Measurements from ENCODE around the gene SCN5A.

SCN5A gene

DNA sequence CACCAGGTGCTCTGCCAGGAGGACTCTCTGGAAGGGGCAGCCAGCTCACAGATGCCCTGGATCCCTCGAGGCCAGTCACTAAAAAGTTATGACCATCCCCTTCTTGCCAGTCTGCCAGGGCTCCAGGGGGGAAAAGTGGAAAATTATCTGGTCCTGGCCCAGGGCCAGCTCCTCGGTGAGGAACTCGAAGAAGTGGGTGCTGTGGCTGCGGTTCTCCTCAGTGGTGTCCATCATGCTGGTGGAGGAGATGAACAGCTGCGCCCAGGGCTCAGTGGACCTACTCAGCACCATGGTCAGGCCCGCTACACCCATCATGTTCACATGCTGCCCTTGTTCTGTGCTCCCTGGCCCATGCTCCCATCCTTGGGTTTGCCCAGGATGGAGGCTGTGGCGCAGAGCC is 134.1 kb downstream of the SCN5A start:
- TF ChIP-seq, protein P1, sequence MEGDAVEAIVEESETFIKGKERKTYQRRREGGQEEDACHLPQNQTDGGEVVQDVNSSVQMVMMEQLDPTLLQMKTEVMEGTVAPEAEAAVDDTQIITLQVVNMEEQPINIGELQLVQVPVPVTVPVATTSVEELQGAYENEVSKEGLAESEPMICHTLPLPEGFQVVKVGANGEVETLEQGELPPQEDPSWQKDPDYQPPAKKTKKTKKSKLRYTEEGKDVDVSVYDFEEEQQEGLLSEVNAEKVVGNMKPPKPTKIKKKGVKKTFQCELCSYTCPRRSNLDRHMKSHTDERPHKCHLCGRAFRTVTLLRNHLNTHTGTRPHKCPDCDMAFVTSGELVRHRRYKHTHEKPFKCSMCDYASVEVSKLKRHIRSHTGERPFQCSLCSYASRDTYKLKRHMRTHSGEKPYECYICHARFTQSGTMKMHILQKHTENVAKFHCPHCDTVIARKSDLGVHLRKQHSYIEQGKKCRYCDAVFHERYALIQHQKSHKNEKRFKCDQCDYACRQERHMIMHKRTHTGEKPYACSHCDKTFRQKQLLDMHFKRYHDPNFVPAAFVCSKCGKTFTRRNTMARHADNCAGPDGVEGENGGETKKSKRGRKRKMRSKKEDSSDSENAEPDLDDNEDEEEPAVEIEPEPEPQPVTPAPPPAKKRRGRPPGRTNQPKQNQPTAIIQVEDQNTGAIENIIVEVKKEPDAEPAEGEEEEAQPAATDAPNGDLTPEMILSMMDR (IDR thresholded peaks at IDR 0.05; ENCODE audit: low read length, missing control alignments): no peak
- no peak overlapping the region for H3K4me3 ChIP-seq (replicated peaks; ENCODE audit: low read depth, low read length)
- no peak for DNase-seq (ENCODE audit: low read depth)

DNA sequence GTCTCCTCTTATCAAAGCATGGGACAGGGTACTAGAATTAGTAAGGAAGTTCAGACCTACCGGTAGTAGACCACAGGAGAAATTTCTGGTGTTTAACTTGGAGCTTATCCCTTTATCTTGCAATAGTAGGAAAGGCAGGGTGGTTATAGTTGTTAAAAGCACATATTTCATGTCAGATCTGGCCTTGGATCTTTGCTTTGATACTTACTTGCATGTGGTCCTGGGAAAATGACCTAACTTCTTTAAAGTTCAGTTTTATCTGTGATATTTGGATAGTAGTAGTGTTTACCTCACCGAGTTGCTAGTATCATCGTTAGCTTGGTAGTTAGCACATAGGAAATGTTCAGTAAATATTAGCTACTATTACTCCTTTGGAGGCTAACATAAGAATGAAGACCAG is 137.9 kb downstream of the SCN5A start:
- TF ChIP-seq, protein P1 (IDR thresholded peaks at IDR 0.05; ENCODE audit: low read length, missing control alignments): no peak
- no peak overlapping the region for H3K4me3 ChIP-seq (replicated peaks; ENCODE audit: low read depth, low read length)
- no peak for DNase-seq (ENCODE audit: low read depth)

DNA sequence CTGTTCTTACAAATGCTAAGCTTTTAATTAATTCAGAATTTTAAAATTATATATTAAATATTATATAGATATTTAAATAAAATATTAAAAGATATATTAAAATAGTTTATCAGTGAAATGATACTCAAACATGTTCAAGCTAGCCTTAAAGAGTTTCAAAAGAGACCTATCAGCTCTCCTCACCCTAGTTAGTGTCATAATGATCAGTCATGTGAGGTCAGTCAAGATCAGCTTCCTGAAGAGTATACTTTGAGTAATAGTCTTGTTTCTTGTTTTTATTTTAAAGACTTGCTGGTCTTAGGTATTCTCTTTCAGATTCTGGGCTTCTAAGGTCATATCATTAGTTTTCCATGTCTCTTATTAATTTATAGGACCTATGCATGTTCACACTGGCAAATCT is 138.9 kb downstream of the SCN5A start:
- TF ChIP-seq, protein P1 (IDR thresholded peaks at IDR 0.05; ENCODE audit: low read length, missing control alignments): no peak
- H3K4me3 ChIP-seq (replicated peaks; ENCODE audit: low read depth, low read length): no peak overlapping the region
- no peak for DNase-seq (ENCODE audit: low read depth)

DNA sequence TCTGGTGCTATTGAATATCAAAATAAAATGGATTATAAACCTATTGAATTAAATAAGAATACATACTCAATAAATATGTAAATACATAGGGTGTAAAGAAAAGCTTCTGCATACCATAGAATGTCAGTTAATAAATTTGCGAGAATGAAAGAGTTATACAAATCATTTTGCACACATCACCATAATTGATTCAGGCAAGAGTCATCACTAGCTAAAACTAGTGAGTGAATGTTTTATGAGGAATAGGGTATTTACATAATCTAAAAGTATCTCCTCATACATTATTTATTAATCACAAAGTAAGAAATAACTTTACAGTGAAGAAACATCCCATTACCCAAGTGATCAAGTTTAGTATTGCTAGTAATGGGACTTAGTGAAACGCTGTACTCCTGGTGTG is 139.8 kb downstream of the SCN5A start:
- TF ChIP-seq, protein P1 (IDR thresholded peaks at IDR 0.05; ENCODE audit: low read length, missing control alignments): no peak
- H3K4me3 ChIP-seq (replicated peaks; ENCODE audit: low read depth, low read length): no peak overlapping the region

DNA sequence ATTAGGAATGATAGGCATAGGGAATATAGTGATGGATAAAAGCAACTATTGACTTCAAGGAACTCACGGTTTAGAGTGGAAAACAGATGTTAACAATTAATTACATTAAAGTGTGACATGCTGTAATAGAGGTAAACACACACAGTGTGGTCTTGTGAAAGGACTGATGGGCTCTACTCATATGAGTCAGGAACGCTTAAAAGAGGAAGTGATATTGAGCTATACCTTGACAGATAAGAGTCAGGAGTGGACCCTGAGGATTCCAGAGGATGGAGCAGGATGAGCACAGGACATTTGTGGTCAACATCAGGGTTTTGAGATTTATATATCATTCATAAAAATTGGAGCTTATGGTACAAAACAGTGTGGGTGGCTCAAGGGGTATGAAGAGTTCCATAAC is 142.4 kb downstream of the SCN5A start:
- no peak overlapping the region for H3K4me3 ChIP-seq (replicated peaks; ENCODE audit: low read depth, low read length)
- TF ChIP-seq, protein P1 (IDR thresholded peaks at IDR 0.05; ENCODE audit: low read length, missing control alignments): no peak
- DNase-seq (ENCODE audit: low read depth): no peak

More for the DNA sequence above, 139.8 kb downstream of the SCN5A start:
- DNase-seq (ENCODE audit: low read depth): no peak

DNA sequence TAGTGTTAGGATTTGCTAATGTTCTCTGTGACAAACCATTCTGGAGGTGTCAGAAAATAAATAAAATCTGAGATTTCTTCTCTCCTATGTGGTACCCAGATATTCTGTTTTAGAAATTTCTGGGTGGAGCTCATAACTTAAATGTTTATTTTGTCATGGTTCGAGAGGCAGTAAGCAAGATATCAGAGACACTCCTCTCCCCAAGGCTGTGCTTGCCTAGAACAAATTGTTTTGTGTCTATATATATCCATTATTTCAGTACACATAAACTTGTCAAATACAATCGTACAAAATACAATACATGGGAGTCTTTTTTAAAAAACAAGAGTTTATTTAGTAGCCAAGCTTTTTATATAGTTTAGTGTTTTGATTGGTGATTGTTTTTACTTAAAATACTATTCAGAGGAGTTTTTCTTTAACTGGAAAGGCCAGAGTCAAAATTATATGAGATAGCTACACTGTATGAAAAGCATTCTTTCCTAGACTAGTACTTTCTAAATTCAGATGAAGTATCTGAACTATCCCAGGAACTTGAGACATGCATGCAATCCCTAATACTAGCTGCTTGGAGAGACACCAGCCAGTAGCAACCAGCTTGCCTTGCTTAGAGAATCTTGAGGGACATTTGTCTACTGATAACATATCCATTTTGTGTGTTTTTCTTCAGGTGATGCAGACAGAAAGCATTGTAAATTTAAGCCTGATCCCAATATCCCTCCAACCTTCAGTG is 148.6 kb downstream of the SCN5A start:
- H3K4me3 ChIP-seq (replicated peaks; ENCODE audit: low read depth, low read length): no peak overlapping the region
- DNase-seq (ENCODE audit: low read depth): no peak
- TF ChIP-seq, protein P1 (IDR thresholded peaks at IDR 0.05; ENCODE audit: low read length, missing control alignments): no peak

Data from fibroblast of pulmonary artery (primary cell).